NCI-H146 treated with DMSO at 0.1 percent for 48 hours (cell line): Measurements from ENCODE around the gene TGFBR3.

Source experiments
- DNase-seq: peaks from one replicate; lab custom pipeline; 2025; ENCODE audit not compliant: unreplicated experiment; lab: John Stamatoyannopoulos, UW

The TGFBR3 gene

DNA sequence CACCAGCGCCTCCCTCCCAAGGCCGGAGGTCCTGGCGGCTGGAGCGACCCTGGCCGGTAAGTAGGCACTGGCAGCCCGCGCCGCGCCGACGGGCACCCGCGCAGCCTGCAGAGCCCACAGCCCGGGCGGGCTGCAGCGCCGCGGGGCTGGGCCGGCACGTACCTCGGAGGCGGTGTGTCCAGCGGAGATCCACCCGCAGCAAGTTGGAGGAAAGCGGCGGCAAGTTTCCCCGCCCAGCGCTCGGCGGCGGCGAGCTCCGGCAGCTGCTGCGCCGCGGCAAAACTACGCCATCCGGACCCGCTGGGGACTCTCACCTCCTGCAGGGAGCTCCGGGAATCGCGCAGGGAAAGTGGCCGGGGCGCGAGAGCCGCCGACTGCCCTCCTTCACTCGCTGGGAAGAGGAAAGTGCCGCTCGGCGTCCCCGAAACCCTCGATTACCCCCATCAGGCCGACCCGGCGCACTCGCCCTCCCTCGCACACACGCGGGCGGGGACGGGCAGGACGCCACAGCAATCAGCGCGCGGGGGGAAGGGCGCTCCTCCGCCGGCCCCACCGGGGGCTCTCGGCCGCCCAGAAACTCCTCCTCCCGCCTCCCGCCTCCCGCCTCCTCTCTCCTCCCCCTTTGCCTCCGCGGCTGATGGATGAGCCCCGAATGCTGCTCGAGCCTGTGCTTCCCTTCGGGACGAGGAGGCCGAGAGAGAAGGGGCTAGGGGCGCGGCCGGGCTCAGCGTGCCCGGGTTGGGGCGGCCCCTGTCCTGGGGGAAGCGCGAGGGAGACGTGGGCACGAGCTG, at the start of gene TGFBR3:
Gene TGFBR3 (minus strand): TSS at position 436 of the 791 bp plus-strand sequence. CDS start 24,620 bp downstream, outside the sequence.
- peak; percentile 88 for DNase-seq

DNA sequence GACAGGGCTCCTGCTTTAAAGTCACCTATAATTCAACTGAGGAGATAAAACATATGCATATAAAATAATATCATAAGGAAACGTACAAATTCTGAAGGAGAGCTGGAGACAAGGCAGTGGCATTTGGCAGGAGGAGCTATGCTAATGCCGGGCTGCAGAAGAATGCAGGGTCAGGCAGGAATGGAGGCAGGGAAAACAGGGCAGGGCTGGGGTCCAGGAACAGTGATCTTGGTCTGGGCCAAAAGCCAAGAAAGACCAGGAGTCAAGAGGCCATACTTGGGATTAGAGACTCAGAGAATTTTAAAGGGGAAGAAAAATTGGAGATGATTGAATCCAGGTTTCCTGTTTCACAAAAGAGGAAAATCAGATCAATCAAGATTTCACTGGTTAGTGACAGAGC, 43.3 kb upstream of the TGFBR3 start:
- DNase-seq, result no peak

DNA sequence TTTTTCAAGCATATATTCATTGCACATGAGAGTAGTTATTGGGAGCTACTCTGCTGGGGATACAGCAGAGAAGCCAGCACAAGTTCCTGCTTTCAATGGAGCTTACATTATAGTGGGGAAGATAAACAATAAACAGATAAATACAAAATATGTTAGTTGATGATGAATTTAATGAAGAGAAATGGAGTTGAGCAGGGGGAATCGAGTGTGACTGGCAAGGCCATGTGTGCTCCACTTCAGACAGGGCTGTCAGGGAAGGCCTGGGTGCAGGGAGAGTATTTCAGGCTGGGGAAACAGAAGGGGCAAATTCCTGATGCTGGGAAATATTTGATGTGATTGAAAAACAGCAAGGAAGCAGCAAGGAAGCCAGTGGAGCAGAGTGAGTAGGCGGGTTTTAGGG, 42.1 kb upstream of the TGFBR3 start:
- no peak for DNase-seq

DNA sequence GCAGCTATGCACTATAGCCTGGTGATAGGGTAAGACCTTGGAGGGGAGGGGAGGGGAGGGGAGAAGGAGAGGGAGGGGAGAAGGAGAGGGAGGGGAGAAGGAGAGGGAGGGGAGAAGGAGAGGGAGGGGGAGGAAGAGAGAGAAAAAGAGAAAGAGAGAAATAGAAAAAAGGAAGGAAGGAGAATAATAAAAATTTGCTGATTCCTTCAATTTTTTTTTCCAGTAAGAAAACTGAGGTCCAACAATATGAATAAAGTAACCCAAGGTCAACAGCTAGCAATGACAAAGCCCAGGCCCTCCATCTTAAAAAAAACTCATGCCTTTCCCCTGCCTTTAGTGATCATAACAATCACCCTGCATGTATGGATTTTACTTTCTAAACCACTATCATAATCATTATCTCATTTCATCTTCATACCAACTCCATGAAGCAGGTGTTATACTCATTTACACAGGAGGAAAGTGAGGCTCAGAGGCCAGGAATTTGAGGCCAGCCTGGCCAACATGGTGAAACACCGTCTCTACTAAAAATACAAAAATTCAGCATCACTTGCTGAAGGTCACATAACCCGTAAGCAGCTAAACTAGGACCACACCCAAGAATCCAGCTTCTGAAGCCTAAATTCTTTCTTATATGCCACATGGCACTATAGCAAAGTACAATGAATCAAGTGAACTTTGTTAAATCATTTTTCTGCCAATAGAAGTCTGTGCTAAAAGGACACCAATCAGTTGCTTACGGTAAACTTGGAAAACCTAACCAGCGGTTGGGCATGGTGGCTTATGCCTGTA, 39.9 kb upstream of the TGFBR3 start:
- DNase-seq, result no peak

DNA sequence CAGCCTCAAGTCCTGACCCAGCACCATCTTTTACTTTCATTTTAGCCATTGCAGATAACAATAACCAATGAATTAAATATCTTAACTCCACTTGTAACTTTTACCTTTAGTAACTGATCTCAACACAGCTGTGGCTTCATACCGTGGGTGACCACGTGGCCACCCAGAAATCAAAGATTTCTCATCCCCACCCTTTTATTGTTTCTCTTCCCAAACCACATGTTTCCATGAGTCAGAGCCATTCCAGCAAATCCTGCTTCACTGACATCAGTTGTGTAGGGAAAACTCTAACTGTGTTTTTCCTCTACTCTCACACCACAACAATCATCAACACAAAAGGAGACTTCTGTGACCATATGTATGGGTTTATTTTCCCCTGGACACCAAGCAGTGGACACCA, 38.2 kb upstream of the TGFBR3 start:
- DNase-seq, result no peak

DNA sequence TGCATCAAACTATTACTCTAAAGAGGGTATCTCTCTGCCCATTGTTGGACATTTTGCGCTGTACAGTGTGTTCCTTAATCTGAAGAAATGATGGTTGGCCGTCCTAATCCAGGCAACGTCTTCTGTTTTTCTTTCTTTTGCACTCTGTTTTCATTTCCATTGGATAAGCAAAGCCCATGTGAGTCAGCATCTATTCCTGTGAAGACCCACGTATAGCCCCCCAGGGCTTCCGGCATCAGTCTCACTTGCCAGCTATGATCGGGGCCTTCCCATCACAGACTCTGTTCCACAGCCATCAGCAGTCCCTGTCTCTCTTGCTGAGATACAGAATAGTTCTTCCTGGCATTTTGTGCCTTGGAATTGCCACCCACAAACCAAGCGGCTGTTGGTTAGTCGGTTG, 34.0 kb upstream of the TGFBR3 start:
- no peak for DNase-seq

DNA sequence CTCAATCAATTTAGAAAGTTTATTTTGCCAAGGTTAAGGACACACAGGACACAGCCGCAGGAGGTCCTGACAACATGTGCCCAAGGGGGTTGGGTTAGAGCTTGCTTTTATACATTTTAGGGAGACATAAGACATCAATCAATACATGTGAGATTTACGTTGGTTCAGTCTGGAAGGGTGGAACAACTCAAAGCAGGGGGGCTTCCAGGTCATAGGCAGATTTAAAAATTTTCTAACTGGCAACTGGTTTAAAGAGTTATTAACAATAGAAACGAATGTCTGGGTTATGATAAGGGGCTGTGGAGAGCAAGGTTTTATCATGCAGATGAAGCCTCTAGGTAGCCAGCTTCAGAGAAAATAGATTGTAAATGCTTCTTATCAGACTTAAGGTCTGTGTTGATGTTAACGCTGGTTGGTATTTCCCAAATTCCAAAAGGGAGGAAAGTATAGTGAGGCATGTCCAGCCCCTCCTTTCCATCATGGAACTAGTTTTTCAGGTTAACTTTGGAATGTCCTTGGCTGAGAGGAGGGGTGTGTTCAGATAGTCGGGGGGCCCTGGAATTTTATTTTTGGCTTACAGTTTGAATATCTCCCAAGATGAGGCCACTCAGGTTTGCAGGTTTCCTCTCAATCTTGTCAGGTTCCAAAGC, 31.0 kb upstream of the TGFBR3 start:
- DNase-seq, result no peak

DNA sequence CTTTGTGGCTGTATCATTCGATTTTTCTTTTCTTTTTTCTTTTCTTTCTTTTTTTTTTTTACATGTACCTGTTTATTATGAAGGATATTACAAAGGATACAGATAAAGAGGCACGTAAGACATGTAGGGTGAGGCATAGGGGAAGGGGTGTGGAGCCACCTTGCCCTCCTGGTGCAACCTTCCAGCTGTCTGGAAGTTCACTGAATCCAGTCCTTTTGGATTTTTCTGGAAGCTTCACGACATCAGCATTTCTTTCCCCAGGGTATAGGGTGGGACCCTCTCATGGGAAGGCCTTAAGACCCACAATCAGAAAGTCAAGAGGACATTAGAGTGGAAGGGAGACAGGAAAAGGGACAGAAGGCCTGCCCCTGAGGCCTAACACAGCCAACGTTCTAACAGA, 30.1 kb upstream of the TGFBR3 start:
- DNase-seq, result no peak

DNA sequence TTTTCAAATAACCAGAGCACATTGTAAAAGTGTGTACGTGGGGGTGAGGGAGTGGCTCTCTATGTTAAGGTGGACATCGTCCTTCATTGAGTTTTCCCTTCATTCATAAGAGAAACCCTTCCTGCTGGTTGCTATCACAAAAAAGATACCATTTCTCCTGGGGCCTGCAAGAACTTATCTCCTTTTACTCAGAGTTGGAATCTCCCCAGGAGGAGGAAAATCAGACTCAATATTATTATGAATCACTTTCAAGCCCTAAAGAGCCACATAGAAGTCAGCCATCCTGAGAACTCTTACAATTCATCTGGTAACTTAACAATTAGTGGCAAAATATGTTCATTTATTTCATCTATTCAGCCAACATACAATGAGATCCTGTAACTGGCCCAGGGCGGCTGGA, 27.1 kb upstream of the TGFBR3 start:
- DNase-seq, result no peak

DNA sequence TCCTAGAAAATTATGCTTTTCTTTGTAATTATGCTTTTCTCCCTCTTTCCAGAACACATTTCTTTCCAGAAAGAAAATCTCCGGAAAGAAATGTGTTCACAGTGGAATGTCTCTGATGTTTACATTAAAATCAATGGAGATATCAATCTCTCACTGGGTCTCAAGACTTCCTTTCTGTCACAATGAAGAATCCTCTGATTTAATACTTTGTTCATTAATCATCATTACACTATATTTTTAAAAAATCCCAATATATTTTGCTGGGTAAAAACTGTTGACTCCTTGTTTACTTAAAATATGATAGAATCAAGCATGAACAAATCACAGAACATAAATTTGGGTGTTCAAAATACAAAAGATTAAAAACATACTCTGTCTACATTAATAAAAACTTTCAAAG, 26.3 kb upstream of the TGFBR3 start:
- no peak for DNase-seq

DNA sequence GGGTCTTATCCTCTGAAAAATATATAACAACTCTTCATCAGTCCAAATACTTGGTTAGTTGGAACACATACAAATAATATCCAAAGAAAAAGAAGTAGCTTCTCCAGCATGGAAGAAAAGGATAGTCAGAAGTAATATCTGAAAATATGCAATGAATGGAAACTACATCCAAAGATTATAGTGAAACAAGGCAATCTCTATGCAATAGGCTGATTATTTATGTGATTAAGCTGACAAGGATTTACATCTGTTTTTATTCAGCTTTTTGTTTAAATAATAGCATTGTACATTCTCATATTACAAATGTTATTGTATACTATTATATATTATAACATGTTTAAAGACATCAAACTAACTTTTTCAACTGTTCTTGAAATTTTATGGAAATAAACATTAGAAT, 15.3 kb upstream of the TGFBR3 start:
- no peak for DNase-seq

DNA sequence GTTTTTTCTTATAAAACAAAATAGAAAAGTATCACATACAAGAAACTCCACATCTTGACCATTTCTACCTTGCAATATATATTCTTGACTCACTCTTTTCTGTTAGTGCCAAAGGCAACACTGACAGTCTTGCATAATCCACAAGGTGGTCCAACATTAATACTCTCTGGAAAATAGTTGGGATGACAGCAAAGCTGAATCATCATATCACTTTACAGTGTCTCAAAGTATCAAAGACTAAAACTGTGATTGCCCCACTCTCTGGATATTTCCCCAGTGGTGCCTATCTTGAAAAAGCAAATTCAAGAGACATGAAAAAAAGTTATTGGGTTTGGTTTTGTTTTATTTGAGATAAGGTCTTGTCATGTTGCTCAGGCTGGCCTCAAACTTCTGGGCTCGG, 14.6 kb upstream of the TGFBR3 start:
- no peak for DNase-seq

DNA sequence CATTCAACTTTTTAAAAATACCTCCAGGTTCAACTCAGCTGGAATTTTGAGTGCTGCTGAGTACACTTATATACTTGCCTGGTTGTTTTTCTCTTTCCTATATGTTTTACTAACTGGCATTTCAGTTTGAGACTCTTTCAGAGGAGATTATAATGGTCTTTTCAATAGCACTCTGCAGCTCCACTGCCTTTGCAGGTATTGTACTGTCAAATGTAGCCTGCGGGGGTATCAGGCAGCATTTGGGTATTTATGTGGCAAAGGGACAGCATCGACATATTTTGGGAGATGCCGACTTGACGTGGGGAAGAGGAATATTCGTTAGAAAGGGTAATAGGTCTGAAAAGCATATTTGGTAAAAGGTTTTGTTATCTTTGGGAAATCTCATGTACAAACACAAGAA, 11.1 kb upstream of the TGFBR3 start:
- peak; percentile 50 for DNase-seq

DNA sequence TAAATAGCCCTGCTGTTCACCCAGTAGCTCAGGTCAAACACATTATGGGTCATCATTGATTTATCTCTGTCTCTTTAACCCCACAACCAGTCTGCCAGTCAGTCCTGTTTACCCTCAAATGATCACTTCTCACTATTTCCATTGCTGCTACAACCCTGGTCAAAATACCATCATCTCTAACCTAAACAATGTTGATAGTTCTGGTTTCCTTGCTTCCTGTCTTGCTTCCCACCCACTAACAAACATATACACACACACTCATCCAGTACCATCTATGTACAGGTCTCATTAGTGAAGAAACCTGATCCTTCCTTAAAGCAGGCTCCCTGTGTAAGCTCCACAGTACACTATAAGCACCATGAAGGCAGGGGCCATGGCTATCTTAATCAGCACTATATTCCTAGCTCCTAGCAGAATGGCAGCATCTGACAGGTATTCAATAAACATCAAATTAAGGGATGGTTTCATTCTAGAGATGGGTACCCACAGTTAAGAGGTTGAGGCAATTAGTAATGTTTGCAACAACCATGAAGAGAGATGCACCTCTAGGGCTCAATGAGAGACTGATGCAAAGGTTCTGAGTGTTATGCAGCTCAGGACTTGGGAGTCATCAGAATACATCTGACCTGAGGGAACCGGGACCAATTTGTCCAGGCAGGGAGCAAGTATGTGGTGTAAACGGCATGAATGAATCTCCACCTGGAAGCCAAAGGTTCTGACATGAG, 10.0 kb upstream of the TGFBR3 start:
- peak; percentile 23 for DNase-seq

DNA sequence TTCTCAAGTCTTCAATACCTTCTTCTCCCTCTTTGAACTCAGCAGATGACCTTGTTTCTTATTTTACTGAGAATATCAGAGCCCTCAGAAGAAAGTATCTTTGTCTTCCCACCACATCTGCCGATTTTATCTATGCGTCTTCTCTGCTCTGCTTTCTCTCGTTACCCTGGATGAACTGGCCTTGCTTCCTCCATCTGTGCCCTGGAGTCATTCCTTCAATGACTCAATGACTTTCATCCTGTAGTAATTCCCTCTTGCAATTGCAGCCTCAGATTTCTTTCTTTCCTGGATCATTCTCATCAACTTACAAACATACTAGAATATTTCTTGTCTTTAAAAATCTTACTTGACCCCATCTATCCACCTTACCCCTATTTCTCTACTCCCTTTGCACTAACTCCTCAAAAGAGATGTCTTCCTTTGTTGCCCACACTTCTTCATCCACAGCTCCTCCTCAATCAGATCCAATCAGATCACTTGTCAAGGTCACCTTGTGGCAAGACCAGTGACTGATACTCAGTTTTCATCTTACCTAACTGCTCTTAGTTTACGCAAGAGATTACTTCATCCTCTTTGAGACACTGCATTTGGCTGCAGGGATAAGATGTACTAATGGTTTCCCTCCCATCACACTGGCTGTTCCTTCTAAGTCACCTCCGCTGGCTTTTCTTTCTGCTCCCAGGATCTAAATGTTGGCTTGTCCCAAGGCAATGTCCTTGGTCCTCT, 8.2 kb upstream of the TGFBR3 start:
- no peak for DNase-seq

DNA sequence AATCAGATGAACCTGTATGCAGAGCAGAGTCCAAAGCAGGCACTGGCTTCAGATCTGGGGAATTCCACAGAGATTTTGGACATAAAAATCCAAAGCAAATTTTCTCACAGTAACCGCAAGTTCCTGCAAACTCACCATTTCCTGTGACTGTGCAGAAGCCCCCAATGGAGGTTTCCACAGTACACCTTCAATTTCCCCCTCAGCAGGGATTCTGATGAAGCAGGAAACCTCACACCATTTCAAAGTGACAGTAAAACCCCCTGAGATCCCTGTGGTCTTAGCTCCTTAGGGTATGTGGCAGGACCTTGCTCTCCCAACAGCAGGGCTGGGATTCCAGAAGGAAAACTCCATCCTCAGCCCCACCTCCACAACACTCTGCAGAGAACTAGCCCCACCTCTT, 6.0 kb upstream of the TGFBR3 start:
- no peak for DNase-seq

DNA sequence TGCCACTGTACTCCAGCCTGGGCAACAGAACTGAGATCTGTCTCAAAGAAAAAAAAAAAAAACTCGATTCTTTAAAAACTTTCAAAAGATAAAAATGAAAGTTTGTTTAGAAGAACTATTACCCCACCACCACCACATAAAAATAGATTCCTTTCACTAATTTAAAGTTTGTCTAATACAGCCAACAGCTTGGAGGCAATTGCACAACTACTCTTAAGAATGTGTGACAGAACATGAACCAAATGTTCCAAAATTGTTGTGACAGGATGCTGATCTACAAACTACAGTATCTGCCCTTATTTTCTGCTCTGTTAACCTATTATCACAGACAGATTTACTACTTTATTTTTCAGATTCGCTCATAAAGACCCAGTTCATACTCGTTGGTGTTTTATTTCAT, 5.5 kb upstream of the TGFBR3 start:
- DNase-seq, result no peak

DNA sequence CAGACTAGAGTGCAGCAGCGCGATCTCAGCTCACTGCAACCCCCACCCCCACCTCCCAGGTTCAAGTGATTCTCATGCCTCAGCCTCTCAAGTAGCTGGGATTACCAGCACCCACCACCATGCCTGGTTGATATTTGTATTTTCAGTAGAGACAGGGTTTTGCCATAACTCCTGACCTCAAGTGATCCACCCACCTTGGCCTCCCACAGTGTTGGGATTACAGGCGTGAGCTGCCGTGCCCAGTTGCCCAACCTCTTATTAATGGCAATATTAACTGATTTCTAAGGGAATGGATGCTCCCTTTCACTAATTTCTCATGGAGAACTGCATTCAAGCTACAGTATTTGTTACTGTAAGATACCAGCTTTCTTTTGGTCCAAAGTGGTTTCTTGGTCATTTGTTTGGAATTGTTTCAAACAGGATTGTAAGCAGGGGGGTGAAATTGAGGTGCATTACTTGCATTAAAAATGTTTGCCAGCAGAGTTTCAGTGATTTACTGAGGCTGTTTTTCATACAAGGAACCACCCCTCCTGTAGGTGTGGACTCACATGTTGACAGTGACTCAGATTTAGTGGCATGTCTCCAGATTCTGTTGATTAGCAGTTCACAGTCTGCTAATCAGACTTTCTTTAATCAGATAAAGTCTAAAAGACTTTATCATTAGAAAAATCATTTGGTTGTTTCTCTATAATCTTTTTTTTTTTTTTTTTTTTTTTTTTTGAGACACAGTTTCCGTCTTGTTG, 3.9 kb upstream of the TGFBR3 start:
- no peak for DNase-seq

DNA sequence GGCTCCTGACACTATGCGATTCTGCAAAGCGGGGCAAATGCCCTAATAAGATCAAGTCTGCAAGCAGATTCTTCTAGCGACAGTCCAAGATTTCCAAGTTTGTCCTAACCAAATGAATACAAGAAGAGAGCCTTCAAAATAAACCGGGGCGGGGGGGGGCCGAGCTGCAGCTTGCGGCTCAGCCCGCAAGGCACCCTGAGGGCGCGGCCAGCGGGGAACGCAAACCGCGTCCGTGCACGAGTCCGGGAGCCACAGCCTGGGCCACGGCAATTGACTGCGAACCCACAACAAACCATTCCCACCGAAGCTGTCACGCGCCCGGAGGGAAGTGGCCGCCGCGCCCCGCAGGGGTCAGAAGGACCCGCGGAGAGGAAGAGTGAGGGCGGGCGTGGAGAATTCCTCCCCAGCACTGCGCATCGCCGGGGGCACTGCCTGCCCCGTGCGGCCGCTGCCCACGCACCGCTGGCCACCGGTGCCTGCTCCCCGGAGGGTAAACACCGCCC, 687 bp downstream of the TGFBR3 start:
- no peak for DNase-seq
